Calu3 (cell line): ENCODE results near the gene COL3A1. TPM values are rescaled to one million over a fixed set of nuclear protein-coding genes. Genes with fewer than 3 reads are reported as not detected.

Experiments used
- BruUV-seq: library from RNA; stranded (reverse); fragments of 400-500 nt; replicated peaks from 2 replicates; lab custom pipeline; 2021; lab: Mats Ljungman, UMichigan
- CTCF ChIA-PET: fragments of 300-600 bp; sonication (Branson Sonifier 250); formaldehyde crosslinking; loops from one replicate; lab custom pipeline; 2022; ENCODE audit warnings: antibody characterized with exemption; lab: Charles Lee
- DNase-seq: peaks from one replicate; pipeline ENCODE4 v3.0.0; 2022
- H3K27ac Mint-ChIP-seq: one replicate; pipeline ENCODE4 v1.8.0; 2022; ENCODE audit warnings: mixed read lengths; ENCODE audit not compliant: unreplicated experiment
- H3K27me3 Mint-ChIP-seq: one replicate; pipeline ENCODE4 v1.8.0; 2022; ENCODE audit warnings: mixed read lengths; ENCODE audit not compliant: unreplicated experiment
- H3K36me3 Mint-ChIP-seq: one replicate; pipeline ENCODE4 v1.8.0; 2022; ENCODE audit warnings: mild to moderate bottlenecking, moderate library complexity, mixed read lengths; ENCODE audit not compliant: insufficient read depth, unreplicated experiment
- H3K4me1 Mint-ChIP-seq: one replicate; pipeline ENCODE4 v1.8.0; 2022; ENCODE audit warnings: mild to moderate bottlenecking, low read depth, mixed read lengths; ENCODE audit not compliant: unreplicated experiment
- H3K4me3 Mint-ChIP-seq: one replicate; pipeline ENCODE4 v1.8.0; 2022; ENCODE audit warnings: mild to moderate bottlenecking, low read depth, moderate library complexity, mixed read lengths; ENCODE audit not compliant: unreplicated experiment
- H3K9me3 Mint-ChIP-seq: one replicate; pipeline ENCODE4 v1.8.0; 2022; ENCODE audit warnings: low read depth, mixed read lengths; ENCODE audit not compliant: unreplicated experiment
- CTCF ChIP-seq: fragments of 200-600 bp; IDR thresholded peaks from one replicate; pipeline ENCODE4 v1.8.0; 2022; ENCODE audit warnings: antibody characterized with exemption; ENCODE audit not compliant: unreplicated experiment
- intact Hi-C: fragments of 100-400 bp; cut with micrococcal nuclease; formaldehyde crosslinking; loops from one replicate; pipeline ENCODE4 v1.10.0; 2022; ENCODE audit not compliant: unreplicated experiment
- total RNA-seq: library from RNA; stranded (reverse); gene quantifications from 2 replicates; pipeline ENCODE4 v1.2.3, GENCODE V29; 2022

COL3A1 gene
- total RNA-seq, 1 experiment from 2014 or later = not detected

- no peaks in the 10 kb centered on the region for H3K9me3 Mint-ChIP-seq
- CTCF ChIA-PET = no interaction called here
- no TSS peak for BruUV-seq
- H3K4me1 Mint-ChIP-seq = no peaks in the 10 kb centered on the region
- H3K27ac Mint-ChIP-seq = no peak overlapping the region
- DNase-seq = no peak
- intact Hi-C loops = no loop called here
- H3K27me3 Mint-ChIP-seq = no peaks in the 10 kb centered on the region
- TF ChIP-seq CTCF = no peak
- no peak overlapping the region for H3K4me3 Mint-ChIP-seq
- H3K36me3 Mint-ChIP-seq = no peaks in the 10 kb centered on the region
Observed at GRCh38 chr2:188940171-188940570, 34.0 kb upstream of the COL3A1 start.

- Mint-ChIP-seq H3K27ac (no peak overlapping the region), H3K9me3 (no peaks in the 10 kb centered on the region), H3K4me3 (no peak overlapping the region), H3K36me3 (no peaks in the 10 kb centered on the region), H3K4me1 (no peaks in the 10 kb centered on the region), H3K27me3 (no peaks in the 10 kb centered on the region)
- CTCF ChIA-PET = no interaction called here
- TF ChIP-seq CTCF = no peak
- no peak for DNase-seq
- BruUV-seq = no TSS peak
- intact Hi-C loops = no loop called here
Observed at GRCh38 chr2:188944442-188944841, 29.7 kb upstream of the COL3A1 start.

GRCh38 chr2:188949046-188949818 lies 24.9 kb upstream of the COL3A1 start:
- no TSS peak for BruUV-seq
- no peak overlapping the region for H3K4me3 Mint-ChIP-seq
- CTCF ChIA-PET = no interaction called here
- no peaks in the 10 kb centered on the region for H3K36me3 Mint-ChIP-seq
- no peaks in the 10 kb centered on the region for H3K4me1 Mint-ChIP-seq
- H3K9me3 Mint-ChIP-seq = no peaks in the 10 kb centered on the region
- intact Hi-C loops = no loop called here
- no peak for DNase-seq
- H3K27ac Mint-ChIP-seq = no peak overlapping the region
- no peaks in the 10 kb centered on the region for H3K27me3 Mint-ChIP-seq
- no peak for TF ChIP-seq CTCF

- no peak for TF ChIP-seq CTCF
- Mint-ChIP-seq H3K4me1 (no peaks in the 10 kb centered on the region), H3K36me3 (no peaks in the 10 kb centered on the region), H3K9me3 (peaks cover 2% of the 10 kb centered on the region), H3K27ac (no peak overlapping the region), H3K27me3 (no peaks in the 10 kb centered on the region), H3K4me3 (no peak overlapping the region)
- no peak for DNase-seq
- intact Hi-C loops = no loop called here
- BruUV-seq = no TSS peak
- CTCF ChIA-PET = no interaction called here
Observed at GRCh38 chr2:188952901-188953300, 21.3 kb upstream of the COL3A1 start.
